GM18951 (cell line): ENCODE data around the gene CLIP1.

Source experiments
- POLR2A ChIP-seq: IDR thresholded peaks from 4 replicates; pipeline ENCODE4 v1.6.1; 2011; ENCODE audit warnings: mild to moderate bottlenecking; ENCODE audit not compliant: insufficient read length, insufficient read depth; ENCODE audit errors: extremely low read depth
- in situ Hi-C: fragments of 300-500 bp; cut with MboI; formaldehyde crosslinking; loops from one replicate; pipeline ENCODE4 v1.12.0; 2022; ENCODE audit warnings: low sequenced_read_pairs, mixed read lengths, inconsistent platforms; ENCODE audit not compliant: unreplicated experiment

The CLIP1 gene

GRCh38 chr12:122228092-122228491 is 194.4 kb downstream of the CLIP1 start:
- in situ Hi-C loops = no loop called here
- TF ChIP-seq POLR2A = no peak

- TF ChIP-seq POLR2A = no peak
Measured at GRCh38 chr12:122227341-122227740, 195.1 kb downstream of the CLIP1 start.

DNA sequence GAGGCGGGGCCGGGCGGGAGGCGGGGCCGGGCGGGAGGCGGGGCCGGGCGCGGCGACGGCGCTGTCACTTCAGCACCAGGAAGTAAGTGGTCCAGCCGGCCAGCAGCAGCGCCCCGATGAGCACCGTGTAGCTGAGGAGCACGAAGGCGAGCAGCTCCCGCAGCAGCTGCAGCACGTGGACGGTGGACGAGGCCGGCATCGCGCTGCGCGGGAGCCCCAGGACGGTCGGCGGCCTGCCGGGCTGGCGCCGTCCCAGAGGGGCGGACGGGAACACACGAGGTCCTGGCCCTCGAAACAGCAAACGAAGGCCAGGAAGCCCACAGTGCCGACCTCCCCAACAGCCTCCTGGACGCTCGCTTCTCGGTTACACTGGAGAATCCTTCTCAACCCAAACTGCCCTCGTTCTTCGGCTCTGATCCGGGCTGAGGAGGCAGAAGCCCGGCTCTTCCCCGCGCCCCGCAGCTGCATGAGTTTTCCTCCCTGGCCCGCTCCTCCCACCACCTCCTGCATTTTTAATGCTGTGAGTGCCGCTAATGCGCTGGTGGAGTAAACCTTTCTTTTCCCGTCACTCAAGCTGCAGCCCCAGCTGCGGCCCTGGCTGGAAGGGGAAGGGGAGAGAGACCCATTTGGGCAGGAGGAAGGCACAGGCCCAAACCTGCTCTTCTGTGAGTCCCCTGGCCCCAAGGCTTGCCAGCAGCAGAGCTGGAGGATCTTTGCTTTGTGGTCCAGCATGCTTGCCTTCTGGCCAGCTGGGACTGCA is 195.9 kb downstream of the CLIP1 start:
- in situ Hi-C loops = no loop called here
- TF ChIP-seq POLR2A = no peak

More at GRCh38 chr12:122227341-122227740, 195.1 kb downstream of the CLIP1 start:
- in situ Hi-C loops = no loop called here

DNA sequence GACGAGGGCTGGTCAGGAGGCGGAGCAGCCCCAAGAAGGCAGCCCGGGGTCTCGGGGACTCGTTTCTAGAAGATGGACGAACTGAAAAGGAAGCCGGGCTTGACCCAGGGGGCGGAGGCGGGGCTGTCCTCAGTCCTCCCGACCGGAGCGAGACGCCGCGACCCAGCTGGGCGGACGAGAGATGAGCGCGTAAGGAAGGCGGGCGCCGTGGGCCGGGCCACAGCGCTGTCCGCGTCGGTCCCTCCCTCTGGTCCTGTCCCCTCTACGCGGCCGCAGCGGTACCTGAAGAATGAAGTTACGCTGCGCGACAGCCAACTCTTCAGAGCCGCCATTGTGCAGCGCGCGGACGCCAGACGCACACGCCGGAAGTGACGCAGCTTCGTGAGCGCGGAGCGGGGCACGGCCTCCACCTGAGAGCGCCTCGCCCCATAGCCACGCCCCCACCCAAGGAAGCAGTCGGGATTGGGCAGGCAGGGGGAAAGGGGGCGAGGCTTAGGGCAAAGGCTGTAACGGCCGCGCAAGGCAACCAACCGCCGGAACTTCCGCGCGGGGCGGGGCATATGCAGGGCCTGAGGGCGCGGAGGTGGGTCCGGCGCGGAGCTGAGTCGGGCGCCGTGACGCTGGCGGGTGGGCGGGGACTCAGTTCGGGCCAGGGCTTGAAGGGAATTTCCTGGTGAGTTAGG is 196.6 kb downstream of the CLIP1 start, which contains the start of gene DIABLO:
Gene DIABLO (minus strand): TSS at position 370 of the 683 bp plus-strand sequence. CDS start 38 bp downstream, at position 332.
- TF ChIP-seq POLR2A = peak; percentile 95

More for the DNA sequence above, 196.6 kb downstream of the CLIP1 start, which contains the start of gene DIABLO:
- in situ Hi-C loops = no loop called here
